ENCODE results near the gene ADGRG6. TPM values are rescaled to one million over a fixed set of nuclear protein-coding genes. Genes with fewer than 3 reads are reported as not detected.

The ADGRG6 gene
- total RNA-seq, 4 donors from 2014 or later, result 22.3 to 56.5 (median 26.0) TPM

DNA sequence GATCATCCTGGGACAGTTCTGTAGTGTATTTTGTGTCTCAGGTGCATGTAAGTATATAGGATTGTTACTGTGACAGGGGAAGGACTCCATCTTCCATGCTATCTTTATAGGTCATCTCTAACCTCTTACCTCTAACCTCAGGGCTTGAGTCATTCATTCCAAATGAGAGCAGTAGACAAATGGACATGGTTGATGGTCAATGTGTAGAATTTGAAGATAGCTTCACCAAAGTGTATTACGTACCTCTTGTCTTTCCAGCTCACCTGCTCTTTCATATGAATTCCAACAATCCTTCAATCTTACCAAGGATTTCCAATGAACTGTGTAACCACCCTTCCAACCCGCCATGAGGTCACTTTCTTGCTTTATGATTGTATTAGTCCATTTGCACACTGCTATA is 8.7 kb upstream of the ADGRG6 start:
- intact Hi-C loops (cut with DNase I), result no loop called here
- no peaks in the 10 kb centered on the region for H3K27me3 ChIP-seq
- 79 to 95% methylated on average over 2 of the region's 2 CpGs for WGBS, 2 donors
- TF ChIP-seq POLR2A (IDR thresholded peaks at IDR 0.05) (no peak), CTCF (IDR thresholded peaks at IDR 0.05) (no peak)
- no peaks in the 10 kb centered on the region for H3K36me3 ChIP-seq
- H3K4me3 ChIP-seq, result no peak overlapping the region
- no peaks in the 10 kb centered on the region for H3K4me1 ChIP-seq
- no peaks in the 10 kb centered on the region for H3K9me3 ChIP-seq
- no peak overlapping the region for H3K27ac ChIP-seq
- no peak for DNase-seq

GRCh38 chr6:142294679-142295078 is 7.1 kb upstream of the ADGRG6 start:
- 82 to 85% methylated on average over 1 of the region's 1 CpG for WGBS, 2 donors
- intact Hi-C loops (cut with DNase I), result no loop called here
- no peak for DNase-seq
- no peaks in the 10 kb centered on the region for H3K36me3 ChIP-seq
- no peak overlapping the region for H3K4me3 ChIP-seq
- no peaks in the 10 kb centered on the region for H3K4me1 ChIP-seq
- no peaks in the 10 kb centered on the region for H3K27me3 ChIP-seq
- no peaks in the 10 kb centered on the region for H3K9me3 ChIP-seq
- H3K27ac ChIP-seq, result no peak overlapping the region
- TF ChIP-seq CTCF (IDR thresholded peaks at IDR 0.05) (no peak), POLR2A (IDR thresholded peaks at IDR 0.05) (no peak)

DNA sequence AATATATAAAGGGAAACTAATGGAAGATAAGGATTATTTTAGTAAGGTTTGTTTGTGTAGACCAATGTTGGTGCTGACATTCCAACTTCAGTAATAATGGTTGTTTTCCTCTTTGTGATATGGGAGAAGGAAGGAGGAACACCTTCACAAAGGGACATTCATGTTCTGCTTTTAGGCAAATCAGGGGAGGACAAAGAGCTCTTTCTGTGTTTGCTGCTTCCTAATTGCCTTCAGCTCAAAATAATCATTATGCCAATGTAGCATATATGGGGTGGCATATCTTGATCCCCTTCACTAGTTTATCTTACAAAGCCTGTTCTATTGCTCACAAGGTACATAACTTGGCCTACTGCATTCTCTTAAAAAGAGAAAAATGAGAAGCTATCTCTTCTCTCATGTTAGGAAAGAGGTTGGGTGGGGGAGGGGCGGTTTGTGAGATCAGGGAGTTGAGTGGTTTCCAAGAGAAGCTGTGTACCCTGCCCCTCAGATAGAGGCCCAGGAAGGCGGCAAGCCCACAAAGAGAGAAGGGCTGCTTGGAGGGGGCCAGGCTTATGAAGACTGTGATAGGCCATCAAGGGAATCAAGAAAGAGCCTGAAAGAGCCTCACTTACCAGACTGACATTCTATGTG is 4.7 kb upstream of the ADGRG6 start:
- no peak overlapping the region for H3K4me3 ChIP-seq
- H3K36me3 ChIP-seq, result no peaks in the 10 kb centered on the region
- peaks cover 0 to 15% (median 0%) of the 10 kb centered on the region in 4 donors for H3K27me3 ChIP-seq
- no peak for DNase-seq
- H3K9me3 ChIP-seq, result no peaks in the 10 kb centered on the region
- 75 to 100% methylated on average over 1 to 2 of the region's 2 CpGs for WGBS, 2 donors
- TF ChIP-seq CTCF (IDR thresholded peaks at IDR 0.05) (no peak), POLR2A (IDR thresholded peaks at IDR 0.05) (no peak)
- intact Hi-C loops (cut with DNase I), result no loop called here
- no peak overlapping the region for H3K27ac ChIP-seq
- H3K4me1 ChIP-seq, result peaks cover 0 to 22% (median 5%) of the 10 kb centered on the region in 3 donors

DNA sequence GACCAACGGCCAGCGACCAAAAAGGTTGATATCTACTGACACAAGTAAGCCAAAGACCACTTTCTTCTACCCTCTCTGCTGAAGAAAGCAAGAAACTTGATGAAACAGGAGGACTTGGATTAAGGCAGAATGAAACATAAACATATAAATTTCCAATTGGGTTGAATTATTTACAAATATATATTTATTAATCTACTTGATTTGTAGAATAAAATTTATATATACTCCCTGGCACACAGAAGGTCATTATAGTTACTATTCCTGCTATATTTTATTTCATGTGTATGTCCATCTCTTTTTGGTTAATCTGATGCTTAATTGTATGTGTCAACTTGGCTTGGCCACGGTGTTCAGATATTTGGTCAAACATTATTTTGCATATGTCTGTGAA is 4.2 kb upstream of the ADGRG6 start:
- intact Hi-C loops (cut with DNase I), result no loop called here
- Histone ChIP-seq H3K36me3 (no peaks in the 10 kb centered on the region), H3K27me3 (peaks cover 0 to 20% (median 0%) of the 10 kb centered on the region in 4 donors), H3K4me1 (peaks cover 0 to 25% (median 6%) of the 10 kb centered on the region in 3 donors), H3K27ac (no peak overlapping the region), H3K9me3 (no peaks in the 10 kb centered on the region), H3K4me3 (no peak overlapping the region)
- 80 to 81% methylated on average over 3 of the region's 3 CpGs for WGBS, 2 donors
- DNase-seq, result no peak
- TF ChIP-seq POLR2A (IDR thresholded peaks at IDR 0.05) (no peak), CTCF (IDR thresholded peaks at IDR 0.05) (no peak)

DNA sequence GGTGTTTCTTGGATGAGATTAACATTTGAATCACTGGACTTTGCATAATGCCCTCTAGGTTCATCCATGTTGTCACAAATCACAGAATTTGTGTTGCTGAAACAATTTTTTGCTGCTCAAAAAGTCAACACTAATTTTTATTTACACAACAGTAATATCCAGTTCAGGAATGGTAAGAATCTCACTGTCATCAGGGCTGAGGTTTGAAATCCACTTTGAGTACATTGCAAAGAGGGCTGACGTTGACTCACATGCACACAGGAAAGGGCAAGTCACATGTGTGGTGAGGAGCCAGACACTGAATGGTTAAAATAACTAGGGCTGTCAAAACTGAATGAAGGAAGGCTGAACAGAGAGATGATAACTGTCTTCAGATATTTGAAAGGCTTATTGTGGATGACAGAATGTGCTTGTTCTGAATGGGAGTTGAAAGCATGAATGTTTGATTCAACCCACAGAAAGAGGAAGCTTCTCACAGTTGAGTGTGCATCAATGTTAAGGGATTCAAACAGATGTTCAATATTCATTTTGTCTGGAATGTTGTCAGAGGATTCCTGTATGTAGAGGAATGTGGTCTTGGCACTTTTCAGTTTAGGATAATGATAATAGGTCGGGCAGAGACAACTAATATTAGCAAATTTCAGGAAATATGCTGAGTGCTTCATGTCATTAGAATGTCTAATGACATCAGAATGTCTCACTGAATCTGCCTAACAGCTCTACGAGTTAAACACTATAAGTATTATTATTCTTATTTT is 3.6 kb upstream of the ADGRG6 start:
- DNase-seq, result no peak
- Histone ChIP-seq H3K9me3 (no peaks in the 10 kb centered on the region), H3K27me3 (peaks cover 0 to 23% (median 0%) of the 10 kb centered on the region in 4 donors), H3K36me3 (no peaks in the 10 kb centered on the region), H3K4me1 (peaks cover 0 to 30% (median 6%) of the 10 kb centered on the region in 3 donors), H3K27ac (no peak overlapping the region), H3K4me3 (no peak overlapping the region)
- TF ChIP-seq CTCF (IDR thresholded peaks at IDR 0.05) (no peak), POLR2A (IDR thresholded peaks at IDR 0.05) (no peak)
- intact Hi-C loops (cut with DNase I), result no loop called here
- WGBS, 2 donors, result 38 to 43% methylated on average over 3 of the region's 3 CpGs

All from esophagus squamous epithelium (tissue), 5 donors.